ENCODE measurements around the gene ODF2.

The ODF2 gene

GRCh38 chr9:128409978-128410377 is 45.8 kb upstream of the ODF2 start:
- TF ChIP-seq CSDC2 (CRISPR knock-in tag; IDR thresholded peaks at IDR 0.05) (no peak), PATZ1 (CRISPR knock-in tag; IDR thresholded peaks at IDR 0.05; ENCODE audit: borderline replicate concordance) (no peak), TOX (CRISPR knock-in tag; IDR thresholded peaks at IDR 0.05; ENCODE audit: borderline replicate concordance) (no peak), ISL1 (CRISPR knock-in tag; IDR thresholded peaks at IDR 0.05) (no peak), CSRNP3 (CRISPR knock-in tag; IDR thresholded peaks at IDR 0.05) (no peak), PPARA (CRISPR knock-in tag; IDR thresholded peaks at IDR 0.05; ENCODE audit: borderline replicate concordance) (no peak), OSR1 (CRISPR knock-in tag; IDR thresholded peaks at IDR 0.05) (no peak), POU6F1 (CRISPR knock-in tag; IDR thresholded peaks at IDR 0.05; ENCODE audit: borderline replicate concordance, low read depth) (no peak), ZFP30 (CRISPR knock-in tag; IDR thresholded peaks at IDR 0.05) (no peak), ZNF8 (CRISPR knock-in tag; IDR thresholded peaks at IDR 0.05) (no peak), ARNTL (CRISPR knock-in tag; IDR thresholded peaks at IDR 0.05; ENCODE audit: borderline replicate concordance, low read depth) (no peak), BACH2 (CRISPR knock-in tag; IDR thresholded peaks at IDR 0.05; ENCODE audit: borderline replicate concordance) (no peak)
- peak; percentile 51 for ATAC-seq

- TF ChIP-seq CSRNP3 (CRISPR knock-in tag; IDR thresholded peaks at IDR 0.05) (no peak), ZNF70 (CRISPR knock-in tag; IDR thresholded peaks at IDR 0.05) (no peak), OSR1 (CRISPR knock-in tag; IDR thresholded peaks at IDR 0.05) (no peak), ZC3H10 (CRISPR knock-in tag; IDR thresholded peaks at IDR 0.05) (no peak), ZFP3 (CRISPR knock-in tag; IDR thresholded peaks at IDR 0.05) (no peak), ZNF565 (CRISPR knock-in tag; conservative IDR thresholded peaks at IDR 0.05; ENCODE audit: low read depth) (no peak), TSHZ2 (CRISPR knock-in tag; IDR thresholded peaks at IDR 0.05) (no peak), ZFP30 (CRISPR knock-in tag; IDR thresholded peaks at IDR 0.05) (no peak), TCF4 (CRISPR knock-in tag; IDR thresholded peaks at IDR 0.05; ENCODE audit: borderline replicate concordance) (no peak), PATZ1 (CRISPR knock-in tag; IDR thresholded peaks at IDR 0.05; ENCODE audit: borderline replicate concordance) (no peak), BACH2 (CRISPR knock-in tag; IDR thresholded peaks at IDR 0.05; ENCODE audit: borderline replicate concordance) (no peak), CREB5 (CRISPR knock-in tag; IDR thresholded peaks at IDR 0.05; ENCODE audit: low read depth) (no peak), ARNTL (CRISPR knock-in tag; IDR thresholded peaks at IDR 0.05; ENCODE audit: borderline replicate concordance, low read depth) (no peak), ZNF8 (CRISPR knock-in tag; IDR thresholded peaks at IDR 0.05) (no peak), GLIS3 (CRISPR knock-in tag; IDR thresholded peaks at IDR 0.05) (no peak), TOX (CRISPR knock-in tag; IDR thresholded peaks at IDR 0.05; ENCODE audit: borderline replicate concordance) (no peak)
- ATAC-seq, result no peak
Observed at GRCh38 chr9:128411364-128412119, 44.3 kb upstream of the ODF2 start.
